Spinal cord (tissue), 10 donors: ENCODE results near the gene APOBEC3C. TPM values are rescaled to one million over a fixed set of nuclear protein-coding genes. Genes with fewer than 3 reads are reported as not detected.
"Not testable (repeated sequence)": the region's sequence is repeated elsewhere in the genome, so short reads cannot be mapped to it uniquely, and the experiment has no call there.

Experiments
- DNase-seq, 6 donors: peaks; one replicate each; pipeline versions ENCODE4 v3.0.0 to v3.0.0-alpha.2; 2013 to 2015; ENCODE audit warnings: low spot score in 6 of 6, low read depth in 4 of 6
- H3K27ac ChIP-seq: one replicate; pipeline ENCODE4 v1.5.1; 2013; ENCODE audit warnings: low read depth, low read length, control low read depth
- H3K27me3 ChIP-seq: one replicate; pipeline ENCODE4 v1.6.1; 2013; ENCODE audit warnings: low read length; ENCODE audit not compliant: control insufficient read depth, insufficient read depth
- H3K36me3 ChIP-seq: one replicate; pipeline ENCODE4 v1.6.1; 2013; ENCODE audit warnings: low read length; ENCODE audit not compliant: control insufficient read depth, insufficient read depth
- H3K4me1 ChIP-seq: one replicate; pipeline ENCODE4 v1.6.1; 2013; ENCODE audit warnings: low read length; ENCODE audit not compliant: control insufficient read depth, insufficient read depth
- H3K4me3 ChIP-seq: one replicate; pipeline ENCODE4 v1.5.1; 2013; ENCODE audit warnings: low read depth, low read length, control low read depth
- H3K9me3 ChIP-seq: one replicate; pipeline ENCODE4 v1.6.1; 2013; ENCODE audit warnings: low read length; ENCODE audit not compliant: control insufficient read depth, insufficient read depth
- WGBS: methylation state at CpG from one replicate; pipeline ENCODE4 v1.1.5; 2013; ENCODE audit warnings: missing lambda C conversion rate; ENCODE audit not compliant: insufficient coverage; 5-methylcytosine and 5-hydroxymethylcytosine counted together
- polyA plus RNA-seq, 2 donors: library from polyadenylated mRNA; unstranded; fragments of 120-200 nt; gene quantifications; one replicate each; pipeline ENCODE4 v1.2.1, GENCODE V29; 2013; ENCODE audit not compliant: insufficient read length in 2 of 2
- total RNA-seq, 2 donors: library from RNA; depleted of rRNA in 1 of 2; stranded (reverse); fragments of 120-200 nt in 1 of 2; fragments of >200 nt in 1 of 2; gene quantifications; one replicate each; pipeline versions ENCODE4 v1.2.3 to v1.2.4, GENCODE V29; 2013 to 2014
- donor health status: healthy.

Gene APOBEC3C
- total and polyA plus RNA-seq, 4 donors, result 2.6 to 4.7 (median 3.2) TPM

- no peak for DNase-seq
- H3K4me3 ChIP-seq, result no peak overlapping the region
- no peaks in the 10 kb centered on the region for H3K9me3 ChIP-seq
- 96% methylated on average over 11 of the region's 11 CpGs for WGBS
- H3K4me1 ChIP-seq, result no peaks in the 10 kb centered on the region
- no peak overlapping the region for H3K27ac ChIP-seq
- H3K36me3 ChIP-seq, result no peaks in the 10 kb centered on the region
- no peaks in the 10 kb centered on the region for H3K27me3 ChIP-seq
These were observed 41.6 kb downstream of the APOBEC3C start for GRCh38 chr22:39055658-39056057.

- not testable (repeated sequence) for H3K4me1 ChIP-seq, H3K4me3 ChIP-seq, H3K36me3 ChIP-seq, DNase-seq, H3K27ac ChIP-seq, H3K9me3 ChIP-seq, H3K27me3 ChIP-seq
- WGBS, result 83% methylated on average over 6 of the region's 6 CpGs
These were observed 47.2 kb downstream of the APOBEC3C start for GRCh38 chr22:39061290-39061689.

- H3K4me3 ChIP-seq, DNase-seq, H3K9me3 ChIP-seq, H3K4me1 ChIP-seq, H3K27me3 ChIP-seq, H3K27ac ChIP-seq, H3K36me3 ChIP-seq: not testable (repeated sequence)
- WGBS, result 47% methylated on average over 10 of the region's 10 CpGs
These were observed 47.9 kb downstream of the APOBEC3C start for GRCh38 chr22:39061951-39062350.

DNA sequence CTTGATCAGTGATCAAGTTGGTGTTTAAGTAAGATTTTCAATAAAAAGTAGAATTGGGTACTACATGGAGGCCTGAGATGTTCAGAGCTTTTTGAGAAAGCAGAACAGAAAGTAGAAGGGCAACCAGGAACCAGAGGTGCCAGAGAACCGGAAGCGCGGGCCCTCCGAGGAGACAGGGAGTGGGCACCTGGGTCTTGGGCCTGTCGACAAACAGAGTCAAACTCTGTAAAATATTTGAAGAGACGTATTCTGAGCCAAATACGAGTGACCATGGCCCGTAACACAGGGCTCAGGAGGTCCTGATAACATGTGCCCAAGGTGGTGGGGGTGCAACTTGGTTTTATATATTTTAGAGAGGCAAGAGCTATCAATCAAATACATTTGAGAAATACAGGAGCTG, 49.8 kb downstream of the APOBEC3C start:
- not testable (repeated sequence) for H3K27ac ChIP-seq, H3K36me3 ChIP-seq, H3K4me1 ChIP-seq, H3K4me3 ChIP-seq, DNase-seq, H3K9me3 ChIP-seq, H3K27me3 ChIP-seq
- 100% methylated on average over 2 of the region's 8 CpGs for WGBS

DNA sequence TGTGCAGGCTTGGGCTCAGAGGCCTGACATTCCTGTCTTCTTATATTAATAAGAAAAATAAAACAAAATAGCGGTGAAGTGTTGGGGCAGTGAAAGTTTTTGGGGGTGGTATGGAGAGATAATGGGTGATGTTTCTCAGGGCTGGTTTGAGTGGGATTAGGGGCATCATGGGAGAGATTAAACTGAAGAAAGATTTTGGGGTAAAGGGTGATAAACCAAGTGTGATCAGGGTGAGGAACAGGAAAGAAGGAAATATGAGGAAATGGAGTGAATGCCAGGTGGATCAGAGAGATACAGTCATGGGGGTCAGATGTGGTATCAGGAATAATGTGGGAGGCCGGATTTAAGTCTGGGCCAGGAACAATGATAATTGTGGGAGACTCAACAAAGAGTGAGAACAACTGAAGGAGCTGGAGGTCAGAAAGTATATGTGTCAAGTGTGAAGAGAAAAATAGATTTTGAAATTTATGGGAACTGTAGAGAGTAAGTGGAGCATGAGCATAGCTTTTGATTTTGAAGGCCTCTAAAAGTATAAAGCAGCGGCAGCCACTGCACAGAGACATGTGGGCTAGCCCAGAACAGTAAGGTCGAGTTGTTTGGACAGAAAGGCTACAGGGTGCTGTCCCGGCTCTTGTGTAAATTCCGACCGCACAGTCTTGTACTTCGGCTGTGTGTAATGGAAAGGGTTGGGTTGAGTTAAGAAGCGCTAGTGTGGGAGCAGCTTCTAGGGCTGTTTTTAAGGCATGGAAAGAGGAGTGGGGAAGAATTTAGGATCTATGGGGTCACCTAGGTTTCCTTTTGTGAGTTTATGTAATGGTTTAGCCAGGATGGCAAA, 52.6 kb downstream of the APOBEC3C start:
- H3K9me3 ChIP-seq, H3K36me3 ChIP-seq, H3K4me3 ChIP-seq, H3K27ac ChIP-seq, H3K27me3 ChIP-seq, DNase-seq, H3K4me1 ChIP-seq: not testable (repeated sequence)
- 92% methylated on average over 8 of the region's 9 CpGs for WGBS

GRCh38 chr22:39068033-39068785, 54.2 kb downstream of the APOBEC3C start:
- no peak for DNase-seq
- no peaks in the 10 kb centered on the region for H3K36me3 ChIP-seq
- WGBS, result 67% methylated on average over 9 of the region's 13 CpGs

More at GRCh38 chr22:39068033-39068785, 54.2 kb downstream of the APOBEC3C start:
- Histone ChIP-seq H3K27ac (no peak overlapping the region), H3K4me1 (no peaks in the 10 kb centered on the region), H3K4me3 (no peak overlapping the region), H3K27me3 (peaks cover 2% of the 10 kb centered on the region), H3K9me3 (no peaks in the 10 kb centered on the region)

Other genes with a start within 250 kb of the APOBEC3C start
- 10 to 100 TPM in 1 of 2 donors, 1 to 10 TPM in 1; 9.0 to 31.0 TPM for gene DNAL4, start 220.1 kb upstream of the APOBEC3C start, total RNA-seq
- gene DNAL4, start 220.1 kb upstream of the APOBEC3C start, polyA plus RNA-seq, result 10 to 100 TPM; 20.6 to 22.7 TPM
- gene NPTXR, start 170.2 kb upstream of the APOBEC3C start, total RNA-seq, result 10 to 100 TPM; 12.0 to 28.4 TPM
- gene NPTXR, start 170.2 kb upstream of the APOBEC3C start, polyA plus RNA-seq, result 10 to 100 TPM; 91.2 to 94.0 TPM
- 10 to 100 TPM; 38.3 to 50.0 TPM for gene CBX6, start 142.0 kb upstream of the APOBEC3C start, total RNA-seq
- gene CBX6, start 142.0 kb upstream of the APOBEC3C start, polyA plus RNA-seq, result 10 to 100 TPM; 68.9 to 70.0 TPM
- 1 to 10 TPM in 1 of 2 donors, under 1 TPM in 1; 0.28 to 2.4 TPM for gene APOBEC3A, start 56.6 kb upstream of the APOBEC3C start, total RNA-seq
- gene APOBEC3A, start 56.6 kb upstream of the APOBEC3C start, polyA plus RNA-seq, result not detected
- 1 to 10 TPM; 1.1 to 2.1 TPM for gene APOBEC3B, start 31.9 kb upstream of the APOBEC3C start, total RNA-seq
- 1 to 10 TPM; 2.3 to 2.6 TPM for gene APOBEC3B, start 31.9 kb upstream of the APOBEC3C start, polyA plus RNA-seq
- gene APOBEC3D, start 6.9 kb downstream of the APOBEC3C start, total RNA-seq, result 1 to 10 TPM in 1 of 2 donors, under 1 TPM in 1; 0.20 to 2.0 TPM
- gene APOBEC3D, start 6.9 kb downstream of the APOBEC3C start, polyA plus RNA-seq, result 1 to 10 TPM; 1.2 to 1.4 TPM
- 1 to 10 TPM; 3.2 to 8.0 TPM for gene APOBEC3F, start 26.6 kb downstream of the APOBEC3C start, total RNA-seq
- gene APOBEC3F, start 26.6 kb downstream of the APOBEC3C start, polyA plus RNA-seq, result 1 to 10 TPM; 1.9 to 3.3 TPM
- gene APOBEC3G, start 63.0 kb downstream of the APOBEC3C start, total RNA-seq, result 1 to 10 TPM; 6.0 to 9.5 TPM
- gene APOBEC3G, start 63.0 kb downstream of the APOBEC3C start, polyA plus RNA-seq, result 1 to 10 TPM; 3.2 to 4.4 TPM
- not detected for gene APOBEC3H, start 83.0 kb downstream of the APOBEC3C start, total RNA-seq
- under 1 TPM in 1 of 2 donors, not detected in 1; 0.41 TPM for gene APOBEC3H, start 83.0 kb downstream of the APOBEC3C start, polyA plus RNA-seq
- gene CBX7, start 138.4 kb downstream of the APOBEC3C start, total RNA-seq, result 1 to 10 TPM; 8.5 to 9.0 TPM
- gene CBX7, start 138.4 kb downstream of the APOBEC3C start, polyA plus RNA-seq, result 10 to 100 TPM in 1 of 2 donors, 1 to 10 TPM in 1; 10.0 to 12.7 TPM
- gene PDGFB, start 230.7 kb downstream of the APOBEC3C start, total RNA-seq, result 1 to 10 TPM; 5.9 to 9.8 TPM
- 10 to 100 TPM; 18.1 to 18.3 TPM for gene PDGFB, start 230.7 kb downstream of the APOBEC3C start, polyA plus RNA-seq